ENCODE measurements around the gene NECAB3. TPM values are rescaled to one million over a fixed set of nuclear protein-coding genes. Genes with fewer than 3 reads are reported as not detected.

NECAB3 gene
- total and polyA plus RNA-seq, 2 of the 13 experiments (the other 11 are each of a cell fraction or from before 2014, with no cell fraction given): 61.5 to 65.5 TPM

- TF ChIP-seq ZNF18 (CRISPR knock-in tag; IDR thresholded peaks at IDR 0.05; ENCODE audit: insufficient replicate concordance) (no peak), ZNF296 (CRISPR knock-in tag; conservative IDR thresholded peaks at IDR 0.05) (no peak), MYNN (CRISPR knock-in tag; IDR thresholded peaks at IDR 0.05; ENCODE audit: low read depth) (no peak), ZFP36L1 (CRISPR knock-in tag; IDR thresholded peaks at IDR 0.05) (no peak), NFAT5 (CRISPR knock-in tag; IDR thresholded peaks at IDR 0.05) (no peak), NFIB (CRISPR knock-in tag; IDR thresholded peaks at IDR 0.05; ENCODE audit: borderline replicate concordance) (0 out of 2 replicates have a peak, but pooled peaks have one; percentile 45), ARID3A (IDR thresholded peaks at IDR 0.05; ENCODE audit: low read depth, low read length) (no peak), ZSCAN12 (CRISPR knock-in tag; IDR thresholded peaks at IDR 0.05) (no peak), NR2F2 (IDR thresholded peaks at IDR 0.05; ENCODE audit: borderline replicate concordance, low read depth) (peak; percentile 58; the same call in 1 of the 2 replicates), ZNF672 (CRISPR knock-in tag; IDR thresholded peaks at IDR 0.05) (no peak), BORCS8-MEF2B (CRISPR knock-in tag; IDR thresholded peaks at IDR 0.05) (0 out of 2 replicates have a peak, but pooled peaks have one; percentile 63), PAXIP1 (CRISPR knock-in tag; conservative IDR thresholded peaks at IDR 0.05) (peak; percentile 80), ZNF775 (CRISPR knock-in tag; IDR thresholded peaks at IDR 0.05; ENCODE audit: borderline replicate concordance) (no peak), SKIL (CRISPR knock-in tag; IDR thresholded peaks at IDR 0.05; ENCODE audit: borderline replicate concordance) (no peak)
Measured at GRCh38 chr20:33688938-33689424, 14.8 kb upstream of the NECAB3 start (continued).
